GM15510 (cell line): Measurements from ENCODE around the gene RPL26.

ENCODE experiments used
- POLR2A ChIP-seq: IDR thresholded peaks from 3 replicates; pipeline ENCODE4 v1.6.1; 2011; ENCODE audit warnings: borderline replicate concordance; ENCODE audit not compliant: insufficient read length; ENCODE audit errors: extremely low read depth

Gene RPL26

DNA sequence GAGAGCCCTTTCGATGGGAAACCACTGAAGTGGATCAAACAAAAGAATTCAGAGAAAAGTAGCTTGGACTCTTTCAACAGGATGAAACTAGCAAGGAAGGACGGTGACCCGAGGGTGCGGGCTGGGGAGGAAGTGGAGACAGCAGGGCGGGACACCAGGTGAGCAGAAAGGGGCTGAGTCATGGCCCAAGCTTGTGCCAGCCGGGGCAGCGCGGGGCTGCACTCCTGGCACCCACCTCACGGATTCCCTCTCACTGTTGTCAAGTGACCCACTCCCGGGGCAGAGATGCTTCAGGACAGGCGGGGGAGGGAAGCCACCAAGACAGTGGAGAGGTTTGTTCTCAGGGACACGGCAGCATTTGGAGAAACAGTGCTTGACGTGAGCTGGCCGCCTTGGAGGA, 25.4 kb upstream of the RPL26 start:
- TF ChIP-seq POLR2A, result no peak

DNA sequence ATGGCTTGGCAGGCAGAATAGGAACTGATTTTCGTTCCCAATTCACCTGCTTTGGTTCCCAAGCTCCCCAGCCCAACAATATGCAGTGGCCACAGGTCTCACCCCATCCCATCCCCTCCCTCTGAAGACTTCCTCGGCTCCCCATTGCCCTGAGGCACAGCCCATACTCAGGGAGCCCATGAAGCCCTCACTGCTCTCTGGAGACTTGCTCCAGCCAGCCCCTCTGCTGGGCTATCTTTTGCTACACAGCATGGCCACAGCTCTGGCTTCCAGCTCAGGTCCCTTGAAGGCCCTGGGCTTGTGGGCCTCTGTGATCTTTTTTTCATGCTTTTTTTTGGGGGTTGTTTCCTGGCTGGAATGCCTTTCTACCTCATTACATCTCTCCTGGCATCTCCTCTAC, 23.2 kb upstream of the RPL26 start:
- TF ChIP-seq POLR2A, result no peak

DNA sequence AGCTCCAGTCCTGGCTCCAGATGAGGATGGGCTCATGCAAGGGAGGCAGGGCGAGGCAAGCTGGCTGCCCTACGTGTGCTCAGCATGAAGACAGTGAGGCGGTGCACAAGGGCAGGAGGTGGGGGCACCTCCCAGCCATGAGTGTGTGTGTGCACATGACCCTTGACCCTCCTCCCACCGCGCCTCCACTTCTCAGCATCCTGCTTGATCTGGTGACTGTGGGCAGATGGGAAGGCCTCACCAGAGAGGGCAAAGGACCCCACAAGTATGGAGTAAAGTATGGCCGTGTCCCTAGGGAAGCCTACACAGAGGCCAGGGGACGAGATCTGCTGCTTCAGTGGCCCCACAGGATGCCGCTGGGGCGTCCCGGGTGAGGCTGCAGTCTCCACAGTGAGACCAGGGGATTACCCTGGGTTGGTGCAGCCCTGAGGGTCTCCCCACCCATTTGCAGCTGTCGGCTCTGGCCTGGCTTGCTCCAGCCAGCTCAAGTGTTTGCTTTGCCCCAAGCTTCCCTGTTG, 22.6 kb upstream of the RPL26 start:
- TF ChIP-seq POLR2A, result no peak

DNA sequence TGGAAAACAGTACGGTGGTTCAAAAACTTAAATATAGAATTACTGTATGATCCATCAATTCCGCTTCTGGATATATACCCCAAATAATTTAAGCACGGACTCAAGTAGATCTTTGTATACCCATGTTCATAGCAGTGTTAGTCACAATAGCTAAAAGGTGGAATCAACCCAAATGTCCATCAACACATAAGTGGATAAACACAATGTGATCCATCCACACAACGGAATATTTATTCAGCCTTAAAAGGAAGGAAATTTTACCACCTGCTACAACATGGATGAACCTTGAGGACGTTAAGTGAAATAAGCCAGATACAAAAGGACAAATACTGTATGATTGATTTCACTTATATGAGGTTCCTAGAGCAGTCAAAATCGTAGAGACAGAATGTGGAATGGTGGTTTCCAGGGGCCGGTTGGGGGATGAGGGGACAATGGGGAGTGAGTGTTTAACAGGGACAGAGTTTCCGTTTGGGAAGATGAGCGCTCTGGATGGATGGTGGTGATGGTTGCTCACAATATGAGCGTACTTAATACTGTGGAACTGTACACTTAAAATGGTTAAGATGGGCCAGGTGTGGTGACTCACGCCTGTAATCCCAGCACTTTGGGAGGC, 20.0 kb upstream of the RPL26 start:
- no peak for TF ChIP-seq POLR2A

DNA sequence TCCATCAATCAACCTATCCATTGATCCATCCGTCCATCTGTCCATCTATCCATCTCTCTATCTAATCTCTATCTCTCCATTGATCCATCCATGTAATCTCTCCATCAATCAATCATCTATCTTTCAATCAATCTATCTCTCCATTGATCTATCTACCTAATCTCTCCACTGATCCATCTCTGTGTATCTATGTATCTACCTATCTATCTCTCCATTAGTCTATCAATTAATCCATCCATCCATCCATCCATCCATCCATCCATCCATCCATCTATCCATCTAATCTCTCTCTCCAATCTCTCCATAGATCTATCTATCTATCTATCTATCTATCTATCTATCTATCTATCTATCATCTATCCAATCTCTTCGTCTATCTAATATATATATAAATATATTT, 18.1 kb upstream of the RPL26 start:
- no peak for TF ChIP-seq POLR2A

DNA sequence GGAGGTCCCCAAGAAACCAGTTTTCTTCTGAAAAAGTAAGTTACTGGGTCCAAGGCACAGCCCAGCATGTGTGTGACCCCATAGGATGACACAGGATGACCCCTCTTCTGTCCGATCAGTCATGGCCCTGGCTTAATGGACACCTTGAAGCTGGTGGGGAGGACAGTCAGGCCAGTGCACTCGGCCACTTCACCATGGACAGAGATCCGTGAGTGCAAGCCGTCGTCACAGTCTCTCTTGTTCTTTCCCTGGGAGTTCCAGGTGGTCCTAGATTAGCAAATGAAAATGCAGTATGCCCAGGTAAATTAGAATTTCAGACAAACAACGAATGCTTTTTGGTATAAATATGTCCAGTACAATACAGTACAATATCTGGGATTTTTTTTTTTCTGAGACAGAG, 16.0 kb upstream of the RPL26 start:
- TF ChIP-seq POLR2A, result no peak

DNA sequence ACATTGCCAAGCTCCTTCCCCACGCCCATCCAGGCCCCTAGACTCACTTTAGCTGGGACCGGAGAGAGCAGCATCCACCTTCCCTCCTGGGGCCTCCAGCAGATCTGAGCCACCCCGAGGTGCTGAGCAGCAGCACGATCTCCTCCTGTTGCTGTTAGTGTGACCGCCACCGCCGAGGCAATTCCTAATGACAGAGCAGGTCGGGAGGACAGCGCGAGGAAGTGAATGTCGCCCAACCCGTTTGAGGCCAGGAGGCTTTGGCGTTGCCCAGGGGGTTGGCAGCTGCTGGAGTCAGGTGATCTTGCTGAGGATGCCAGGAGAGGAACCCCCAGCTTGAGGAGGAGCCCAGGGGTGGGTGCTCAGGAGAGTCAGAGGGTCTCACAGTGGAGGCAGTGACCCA, 14.6 kb upstream of the RPL26 start, which contains the start of gene RNF222:
Gene RNF222 (minus strand): TSS at position 192 of the 400 bp plus-strand sequence. CDS start 4,366 bp downstream, outside the sequence.
- TF ChIP-seq POLR2A, result no peak

DNA sequence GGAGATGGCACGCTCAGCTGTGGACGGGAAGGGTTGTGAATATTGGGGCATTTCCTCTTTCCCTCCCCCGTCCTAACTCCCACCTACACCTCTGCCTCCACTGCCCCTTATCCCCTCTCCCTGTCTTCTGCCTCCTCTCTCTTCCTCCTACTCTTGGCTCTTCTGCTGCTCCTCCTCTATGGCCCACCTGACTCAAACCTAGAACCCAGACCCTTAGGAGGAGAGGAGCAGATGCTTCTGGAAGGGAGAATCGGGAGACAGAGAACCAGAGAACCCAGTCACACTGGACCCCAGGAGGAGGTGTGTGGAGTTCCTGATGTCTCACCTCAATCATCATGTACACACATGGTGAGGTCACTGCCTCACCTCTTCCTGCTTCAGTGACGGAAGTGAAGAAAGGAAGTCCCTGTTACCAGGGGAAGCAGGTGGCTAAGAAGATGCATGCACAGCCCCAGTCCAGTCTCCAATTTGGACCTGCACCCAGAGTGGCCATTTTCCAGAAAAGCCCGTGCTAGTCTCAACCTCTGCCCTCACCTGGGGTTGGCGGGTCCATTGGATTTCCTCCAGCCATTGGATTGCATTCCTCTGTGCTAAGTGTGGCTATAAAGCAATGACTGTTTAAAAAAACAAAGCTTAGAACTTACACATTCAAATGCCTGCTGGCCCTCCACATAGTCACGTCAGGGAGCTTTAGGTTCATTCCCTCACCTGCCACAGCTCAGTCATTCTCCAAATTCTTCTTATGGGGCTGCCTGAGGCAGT, 10.7 kb upstream of the RPL26 start:
- TF ChIP-seq POLR2A, result no peak

DNA sequence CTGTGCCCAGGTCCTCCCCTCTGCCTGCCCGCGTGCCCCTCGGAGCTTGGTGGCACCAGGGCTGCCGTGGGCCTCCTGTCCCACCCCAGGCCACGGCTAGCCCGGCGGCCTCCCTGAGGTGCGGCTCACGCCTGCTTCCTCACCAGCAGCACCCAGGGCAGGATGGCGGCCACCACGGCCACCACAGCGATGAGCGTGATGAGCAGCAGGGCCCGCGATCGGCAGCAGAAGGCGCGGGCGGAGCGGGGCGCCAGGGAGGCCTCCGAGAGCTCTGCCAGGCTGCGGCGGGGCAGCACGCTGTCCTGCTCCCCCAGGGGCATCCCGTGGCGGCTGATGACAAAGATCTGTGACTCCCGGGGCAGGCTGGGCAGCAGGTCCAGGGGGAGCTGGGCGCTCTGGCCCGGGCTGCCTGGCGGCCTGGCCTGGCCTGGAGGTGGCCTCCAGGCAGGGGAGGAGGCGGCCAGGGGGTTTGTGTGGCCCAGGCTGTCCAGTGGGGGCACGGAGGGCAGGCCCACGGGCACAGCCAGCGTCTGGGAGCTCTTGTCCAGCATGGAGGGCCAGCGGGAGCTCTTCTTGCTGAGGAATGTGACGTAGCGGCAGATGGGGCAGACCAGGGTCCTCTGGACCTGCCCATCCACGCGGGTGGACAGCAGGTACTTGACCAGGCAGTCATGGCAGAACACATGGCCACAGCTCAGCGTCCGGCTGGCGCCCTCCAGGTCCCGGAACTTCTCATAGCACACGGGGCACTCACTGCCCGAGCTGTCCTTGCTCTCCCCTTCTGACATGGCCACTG, 9.9 kb upstream of the RPL26 start:
- TF ChIP-seq POLR2A, result no peak

DNA sequence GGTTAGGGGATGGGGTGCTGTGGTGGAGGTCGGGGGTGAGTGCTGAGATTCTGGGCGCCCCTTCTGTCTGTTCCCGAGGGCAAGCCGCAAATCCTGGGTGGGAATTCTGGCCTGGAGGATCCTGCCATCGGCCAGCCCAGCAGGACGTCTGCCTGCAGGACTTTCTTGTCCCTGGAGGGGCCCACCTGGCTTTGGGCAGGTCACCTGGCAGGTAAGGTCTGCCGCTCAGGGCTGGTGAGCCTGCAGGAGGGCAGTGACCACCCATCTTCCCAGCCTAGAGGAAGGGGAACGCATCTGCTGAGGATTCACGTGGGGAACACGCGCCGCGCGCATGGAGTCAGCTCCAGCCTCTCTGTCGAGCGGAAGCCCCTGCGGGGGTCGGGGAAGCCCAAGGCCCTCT, 9.3 kb upstream of the RPL26 start:
- no peak for TF ChIP-seq POLR2A

DNA sequence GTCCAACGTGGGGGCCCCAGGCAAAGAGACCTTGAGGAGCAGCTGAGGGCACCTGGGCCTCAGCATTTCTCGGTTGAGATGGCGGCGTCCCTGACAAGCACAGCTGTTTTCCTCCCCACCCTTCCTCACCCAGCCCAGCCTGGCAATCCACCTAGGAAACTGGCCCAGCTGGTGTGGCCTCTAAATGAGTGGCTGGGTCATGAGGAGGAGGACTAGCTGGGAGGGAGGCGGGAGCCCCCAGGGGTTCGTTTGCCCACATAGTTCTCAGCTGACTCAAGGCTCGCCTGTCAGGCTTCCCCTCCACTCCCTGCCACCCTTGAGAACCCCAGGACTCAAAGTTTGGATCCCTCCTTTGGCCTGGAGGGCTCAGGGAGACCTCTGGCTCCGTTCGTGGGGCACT, 8.7 kb upstream of the RPL26 start:
- no peak for TF ChIP-seq POLR2A

DNA sequence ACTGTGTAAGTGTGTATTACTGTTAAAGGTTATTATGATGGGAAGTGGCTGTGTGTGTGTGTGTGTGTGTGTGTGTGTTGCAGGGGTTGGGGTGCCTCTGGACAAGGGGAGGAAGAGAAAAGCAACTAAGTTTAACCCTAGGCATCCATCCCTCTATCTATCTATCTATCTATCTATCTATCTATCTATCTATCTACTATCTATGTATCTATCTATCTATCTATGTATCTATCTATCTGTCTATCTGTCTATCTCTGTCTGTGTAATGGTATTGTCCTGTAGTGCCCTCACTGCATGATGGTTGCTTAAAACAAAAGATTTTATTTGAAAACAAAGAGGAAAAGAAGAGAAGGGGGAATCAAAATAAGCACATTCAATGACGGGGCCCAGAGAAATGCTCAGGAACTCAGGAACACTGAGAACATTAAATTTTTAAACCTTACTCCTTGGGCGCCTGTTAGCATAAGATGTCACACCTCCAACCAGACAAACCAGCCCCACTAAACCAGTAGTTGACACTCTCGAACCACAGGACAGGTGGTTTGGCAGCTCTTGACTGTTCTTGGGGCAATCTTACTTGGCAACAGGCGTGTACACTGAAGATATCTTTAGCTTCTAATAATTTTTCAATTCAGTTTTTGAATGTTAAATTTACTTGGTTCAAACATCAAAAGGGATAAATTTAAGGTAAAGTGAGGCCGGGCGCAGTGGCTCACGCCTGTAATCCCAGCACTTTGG, 5.1 kb upstream of the RPL26 start:
- no peak for TF ChIP-seq POLR2A

DNA sequence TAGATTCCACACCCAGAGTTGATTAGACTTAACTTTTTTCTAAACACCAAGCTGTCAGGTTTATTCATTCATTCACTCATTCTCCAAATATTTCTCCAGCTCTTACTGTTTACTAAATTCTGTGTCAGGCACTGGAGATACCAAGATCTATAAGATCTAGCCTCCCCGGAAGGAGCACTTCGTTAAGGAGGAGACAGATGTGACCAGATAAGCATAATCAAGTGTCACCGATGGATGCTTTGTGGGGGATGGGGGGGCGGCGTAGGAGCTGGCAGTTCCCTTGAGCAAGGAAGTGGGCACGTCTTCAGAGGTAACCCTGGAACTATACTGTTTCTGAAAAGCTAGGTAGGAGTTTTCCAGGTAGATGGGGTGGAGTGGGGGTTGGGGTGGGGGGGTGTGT, 3.8 kb upstream of the RPL26 start:
- TF ChIP-seq POLR2A, result no peak

DNA sequence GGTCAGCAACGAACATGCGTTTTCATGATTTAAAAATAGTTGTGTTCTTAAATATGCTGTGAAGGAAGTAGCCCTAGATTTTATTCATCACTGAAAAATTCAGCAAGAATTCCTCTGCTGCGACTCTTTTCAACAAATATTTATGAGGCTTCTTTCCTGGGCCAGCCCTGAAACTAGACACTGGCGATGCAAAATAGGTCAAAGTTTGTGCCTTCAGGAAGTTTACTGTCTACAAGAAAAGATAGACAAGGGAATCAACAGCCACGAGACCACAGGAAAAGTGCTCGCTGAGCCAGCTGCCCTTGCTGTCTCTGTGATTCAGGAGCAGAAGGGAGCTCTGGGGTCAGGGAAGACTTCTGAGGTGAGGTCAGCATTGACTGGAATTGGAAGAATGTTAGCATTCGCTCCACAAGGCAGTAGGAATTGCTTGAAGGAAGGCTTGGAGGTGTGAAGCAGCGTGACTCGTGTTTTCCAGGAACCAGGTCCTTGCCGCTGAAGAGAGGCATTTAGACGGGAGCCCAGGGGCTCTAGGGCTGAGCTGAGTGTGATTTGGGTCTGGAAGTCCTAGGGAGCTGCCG, 1.9 kb upstream of the RPL26 start:
- TF ChIP-seq POLR2A, result no peak

DNA sequence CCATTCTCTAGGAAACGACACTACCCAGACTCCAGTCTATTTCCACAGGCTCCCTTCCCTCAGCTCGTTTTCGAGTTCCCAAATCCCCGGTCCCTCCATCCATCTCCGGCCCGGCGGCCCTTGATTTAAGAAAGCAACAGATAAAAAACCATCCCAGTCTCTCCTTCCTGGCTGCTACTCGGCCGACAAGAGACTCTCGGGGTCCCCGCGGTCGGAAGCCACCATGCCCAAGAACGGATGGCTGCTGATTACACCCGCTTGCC, 182 bp downstream of the RPL26 start:
- TF ChIP-seq POLR2A, result no peak

DNA sequence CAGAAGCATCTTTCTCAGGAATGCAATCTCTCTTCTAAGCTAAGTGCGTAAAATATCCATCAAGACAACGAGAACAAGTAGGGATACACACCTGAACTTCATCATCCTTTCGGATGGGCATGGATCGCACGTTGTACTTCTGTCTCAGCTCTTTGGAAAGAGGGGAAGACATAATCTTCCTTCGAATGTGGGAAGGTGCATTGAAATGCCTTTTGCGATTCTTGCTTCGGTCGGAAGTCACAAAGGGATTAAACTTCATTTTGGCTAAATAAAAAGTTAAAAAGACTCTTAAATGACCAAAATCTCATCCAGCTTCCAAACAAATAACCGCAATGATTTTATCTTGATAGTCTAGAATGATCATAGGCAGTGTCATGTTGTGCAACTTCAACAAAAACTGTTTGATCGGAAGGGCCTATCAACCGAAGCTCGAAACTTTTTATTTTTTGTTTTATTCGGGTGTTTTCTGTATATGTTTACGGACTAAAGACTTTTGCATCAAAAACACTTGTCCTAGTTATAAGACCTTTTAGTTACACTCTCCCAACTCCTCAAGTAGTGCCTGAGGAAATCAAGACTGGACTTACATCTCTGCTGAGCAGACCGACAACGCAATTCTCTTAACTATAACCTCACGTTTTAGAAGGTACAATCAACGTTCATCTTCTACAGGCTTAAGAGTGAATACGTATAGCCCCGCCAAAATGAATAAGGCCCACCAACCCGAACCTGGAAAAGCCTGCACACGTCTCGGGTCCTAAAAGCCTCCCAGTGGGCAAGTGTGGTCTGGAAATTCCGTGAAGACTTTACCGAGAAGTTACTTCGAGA, 727 bp downstream of the RPL26 start:
- TF ChIP-seq POLR2A, result no peak
